B cell (primary cell): ENCODE results near the gene YPEL4. TPM values are rescaled to one million over a fixed set of nuclear protein-coding genes. Genes with fewer than 3 reads are reported as not detected.

ENCODE experiments used
- ATAC-seq: fragments of 200-7000 bp; cut with Tn5 transposase; one replicate; pipeline ENCODE4 v1.10.0; 2021; ENCODE audit warnings: low read depth, mild to moderate bottlenecking, moderate number of reproducible peaks, moderate library complexity
- CTCF ChIA-PET: fragments of 350-600 bp; sonication (Branson Sonifier 250); formaldehyde crosslinking; loops from one replicate; lab custom pipeline; 2021; ENCODE audit warnings: antibody characterized with exemption, inconsistent platforms; lab: Charles Lee
- POLR2A ChIA-PET: fragments of 350-600 bp; sonication (Branson Sonifier 250); formaldehyde crosslinking; loops from one replicate; lab custom pipeline; 2021; ENCODE audit warnings: antibody characterized with exemption; lab: Charles Lee
- DNase-seq: peaks from one replicate; pipeline ENCODE4 v3.0.0; 2013
- H2AFZ ChIP-seq: 2 replicates; pipeline ENCODE4 v1.6.1; 2012; ENCODE audit warnings: mild to moderate bottlenecking, low read depth, low read length; ENCODE audit not compliant: insufficient read depth, poor library complexity, severe bottlenecking
- H3K27ac ChIP-seq, 2 donors: 1 replicate in 1 of 2; 2 replicates in 1 of 2; pipeline ENCODE4 v1.5.1; 2012 to 2013; ENCODE audit warnings: low read length in 2 of 2, mild to moderate bottlenecking in 2 of 2, moderate library complexity in 1 of 2
- H3K27me3 ChIP-seq, 4 experiments: fragments of 200-600 bp in 1 of 4; sonication (generic) in 1 of 4; replicated peaks in 1 of 4; 1 replicate in 2 of 4; 2 replicates in 2 of 4; pipeline versions ENCODE4 v1.6.1 to v1.7.0; 2013 to 2016; ENCODE audit warnings: low read length in 3 of 4, mild to moderate bottlenecking in 2 of 4, mixed read lengths in 1 of 4, moderate library complexity in 1 of 4; ENCODE audit not compliant: insufficient read depth in 4 of 4, control insufficient read depth in 3 of 4; ENCODE audit errors: control extremely low read depth in 1 of 4
- H3K36me3 ChIP-seq, 2 experiments: replicated peaks in 1 of 2; 1 replicate in 1 of 2; 2 replicates in 1 of 2; pipeline versions ENCODE4 v1.6.1 to v1.7.1; 2013; ENCODE audit warnings: low read length in 1 of 2; ENCODE audit not compliant: insufficient read depth in 2 of 2, control insufficient read depth in 1 of 2; ENCODE audit errors: control extremely low read depth in 1 of 2, extremely low read depth in 1 of 2
- H3K4me1 ChIP-seq, 2 donors: fragments of 200-600 bp in 1 of 2; sonication (generic) in 1 of 2; 1 replicate in 1 of 2; 2 replicates in 1 of 2; pipeline versions ENCODE4 v1.5.1 to v1.6.1; 2013 to 2017; ENCODE audit warnings: low read length in 2 of 2; ENCODE audit not compliant: control insufficient read depth in 2 of 2, insufficient read depth in 2 of 2
- H3K4me2 ChIP-seq: replicated peaks from 2 replicates; pipeline ENCODE3; 2012; ENCODE audit warnings: mild to moderate bottlenecking, low read depth, low read length; ENCODE audit not compliant: poor library complexity, severe bottlenecking
- H3K4me3 ChIP-seq, 5 experiments: fragments of 200-600 bp in 1 of 5; sonication (generic) in 1 of 5; 1 replicate in 3 of 5; 2 replicates in 2 of 5; pipeline versions ENCODE4 v1.5.1 to v1.7.0; 2011 to 2016; ENCODE audit warnings: low read length in 4 of 5, mild to moderate bottlenecking in 4 of 5, low read depth in 2 of 5, control low read depth in 1 of 5, moderate library complexity in 1 of 5; ENCODE audit not compliant: insufficient read depth in 1 of 5; ENCODE audit errors: control extremely low read depth in 1 of 5, extremely low read depth in 1 of 5
- H3K79me2 ChIP-seq: fragments of 200-600 bp; sonication (generic); one replicate; pipeline ENCODE4 v1.6.0; 2016; ENCODE audit warnings: low read length; ENCODE audit not compliant: control insufficient read depth, insufficient read depth
- H3K9ac ChIP-seq: fragments of 200-600 bp; sonication (generic); 2 replicates; pipeline ENCODE4 v1.6.1; 2017; ENCODE audit warnings: mild to moderate bottlenecking, low read length, moderate library complexity
- H3K9me3 ChIP-seq, 3 donors: one replicate each; pipeline versions ENCODE4 v1.6.1 to v1.7.1; 2013; ENCODE audit warnings: low read length in 2 of 3; ENCODE audit not compliant: control insufficient read depth in 2 of 3, insufficient read depth in 1 of 3; ENCODE audit errors: control extremely low read depth in 1 of 3
- H4K20me1 ChIP-seq: 2 replicates; pipeline ENCODE4 v1.6.0; 2012; ENCODE audit warnings: mild to moderate bottlenecking, low read length; ENCODE audit not compliant: insufficient read depth, control insufficient read depth, poor library complexity, severe bottlenecking
- H3K27ac Mint-ChIP-seq: one replicate; pipeline ENCODE4 v1.8.0; 2021; ENCODE audit warnings: mixed read lengths
- H3K27me3 Mint-ChIP-seq: one replicate; pipeline ENCODE4 v1.8.0; 2021; ENCODE audit warnings: mixed read lengths
- H3K4me1 Mint-ChIP-seq: one replicate; pipeline ENCODE4 v1.8.0; 2021; ENCODE audit warnings: mixed read lengths
- H3K4me3 Mint-ChIP-seq: one replicate; pipeline ENCODE4 v1.8.0; 2021; ENCODE audit warnings: mixed read lengths
- H3K9me3 Mint-ChIP-seq: one replicate; pipeline ENCODE4 v1.8.0; 2022; ENCODE audit warnings: mixed read lengths; ENCODE audit not compliant: insufficient read depth
- CTCF ChIP-seq: fragments of 200-600 bp; IDR thresholded peaks from one replicate; pipeline ENCODE4 v1.8.0; 2022; ENCODE audit warnings: antibody characterized with exemption, mild to moderate bottlenecking
- EZH2 ChIP-seq: IDR thresholded peaks from 2 replicates; pipeline ENCODE4 v1.6.1; 2012; ENCODE audit warnings: borderline replicate concordance, low read depth, mild to moderate bottlenecking, moderate library complexity, low read length; ENCODE audit not compliant: insufficient read depth, poor library complexity, severe bottlenecking
- WGBS: methylation state at CpG from one replicate; pipeline ENCODE4 v1.1.5; 2013; ENCODE audit warnings: missing lambda C conversion rate; ENCODE audit not compliant: insufficient coverage; 5-methylcytosine and 5-hydroxymethylcytosine counted together
- intact Hi-C: fragments of 100-400 bp; cut with micrococcal nuclease; formaldehyde crosslinking; loops from one replicate; pipeline ENCODE4 v1.10.0; 2022
- polyA plus RNA-seq: library from polyadenylated mRNA; depleted of rRNA; stranded (reverse); fragments of >200 nt; gene quantifications from 2 replicates; pipeline ENCODE4 v1.2.3, GENCODE V29; 2012
- total RNA-seq, 2 donors: library from RNA; stranded (reverse); fragments of 120-200 nt in 1 of 2; gene quantifications; 1 replicate in 1 of 2; 2 replicates in 1 of 2; pipeline versions ENCODE4 v1.2.3 to v1.2.4, GENCODE V29; 2013 to 2022

YPEL4 gene
- total and polyA plus RNA-seq, 2 donors (not counting 1 experiment from before 2014, with no cell fraction given) = 0.03 to 1.1 TPM

DNA sequence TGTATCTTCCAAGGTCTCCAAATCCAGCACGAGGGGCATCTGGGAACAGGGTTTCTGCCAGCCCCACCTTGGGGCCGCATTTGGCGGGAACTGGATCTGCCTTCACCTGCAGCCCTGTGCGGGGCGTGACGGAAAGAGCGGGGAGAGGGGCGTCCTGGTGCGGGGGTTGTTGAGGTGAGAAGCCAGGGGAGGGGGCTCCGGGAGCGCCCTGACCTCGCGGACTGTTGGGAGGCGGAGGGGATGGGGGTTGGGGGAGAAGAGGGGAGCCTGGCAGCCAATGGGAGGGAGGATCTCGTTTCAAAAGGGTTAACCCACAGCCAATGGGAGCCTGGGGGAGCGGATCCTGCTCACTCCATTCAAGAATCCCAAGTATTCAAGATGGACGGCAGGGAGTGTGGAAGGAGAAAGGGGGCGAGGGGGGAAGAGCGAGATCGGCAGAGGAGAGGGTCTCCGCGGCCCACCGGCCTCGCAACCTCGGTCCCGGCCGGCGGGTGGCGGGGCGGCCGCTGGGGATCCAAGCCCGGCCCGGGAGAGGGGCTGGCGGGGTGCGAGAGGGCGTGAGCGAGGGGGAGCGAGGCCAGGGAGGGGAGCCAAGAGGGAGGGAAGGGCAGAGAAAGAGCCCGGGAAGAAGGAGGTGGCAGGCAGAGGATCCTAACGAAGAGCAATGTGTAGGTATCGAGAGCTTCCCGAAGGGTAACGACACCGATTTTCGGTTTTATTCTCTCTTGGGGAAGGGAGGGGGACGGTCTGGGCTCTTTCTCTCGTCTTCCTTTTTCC, 11.5 kb downstream of the YPEL4 start:
- peak; percentile 25 for ATAC-seq
- peaks cover 20 to 24% of the 10 kb centered on the region in 2 donors for H3K4me1 ChIP-seq
- Mint-ChIP-seq H3K4me1 (peaks cover 21% of the 10 kb centered on the region), H3K27ac (peak overlapping the region; percentile 53), H3K9me3 (no peaks in the 10 kb centered on the region), H3K4me3 (peak overlapping the region; percentile 89), H3K27me3 (peaks cover 55% of the 10 kb centered on the region)
- peak overlapping the region in 1 of 2 donors; percentile 58 for H3K27ac ChIP-seq
- peak overlapping the region; percentile 76 for H3K9ac ChIP-seq
- ChIA-PET POLR2A (interaction anchor here (0.7 kb wide), 1 partner anchor 11 kb away, joined by 5 read pairs; no protein-coding TSS in a partner anchor), CTCF (interaction anchor here (0.6 to 8.3 kb wide), 9 partner anchors 10 to 342 kb away, joined by 3 to 94 read pairs (median 10); partner anchors contain the start of gene UBE2L6)
- peak overlapping the region; percentile 99 for H3K4me2 ChIP-seq
- H3K4me3 ChIP-seq = peak overlapping the region; percentile 52 to 81 (median 67)
- DNase-seq = peak; percentile 47
- intact Hi-C loops = no loop called here
- H3K36me3 ChIP-seq = no peaks in the 10 kb centered on the region
- no peaks in the 10 kb centered on the region for H3K79me2 ChIP-seq
- H2AFZ ChIP-seq = peak overlapping the region; percentile 96
- H3K9me3 ChIP-seq = peaks cover 0 to 3% (median 0%) of the 10 kb centered on the region in 3 donors
- H3K27me3 ChIP-seq = peaks cover 0 to 57% (median 14%) of the 10 kb centered on the region in 4 experiments
- WGBS = 2% methylated on average over 32 of the region's 47 CpGs
- TF ChIP-seq CTCF = no peak
- no peak for TF ChIP-seq EZH2
- no peaks in the 10 kb centered on the region for H4K20me1 ChIP-seq

DNA sequence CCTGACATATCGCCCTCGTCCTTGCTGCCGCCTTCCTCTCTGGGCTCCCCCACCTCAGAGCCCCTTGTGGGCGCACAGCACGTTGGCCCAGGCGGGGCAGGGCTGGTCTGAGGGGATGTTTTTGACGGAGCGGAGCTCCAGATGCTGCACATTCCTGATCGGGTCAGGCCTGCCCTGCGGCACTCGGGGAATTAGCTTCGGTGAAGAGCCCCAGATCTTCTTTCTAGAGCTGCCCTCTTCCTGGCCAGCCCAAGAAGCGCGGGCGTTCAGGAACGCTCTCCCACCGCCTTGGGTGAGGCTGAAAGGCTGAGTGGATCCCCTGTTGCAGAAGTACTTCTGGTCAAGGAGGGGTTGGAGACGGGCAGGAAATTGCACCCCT, 12.1 kb downstream of the YPEL4 start:
- no peak overlapping the region for H3K27ac Mint-ChIP-seq
- H3K9ac ChIP-seq = peak overlapping the region; percentile 76
- H3K4me2 ChIP-seq = peak overlapping the region; percentile 99
- peaks cover 21% of the 10 kb centered on the region for H3K4me1 Mint-ChIP-seq
- H3K9me3 ChIP-seq = peaks cover 0 to 3% (median 0%) of the 10 kb centered on the region in 3 donors
- CTCF ChIA-PET = interaction anchor here (1.6 to 8.3 kb wide), 5 partner anchors 68 to 290 kb away, joined by 4 to 94 read pairs (median 82); partner anchors contain the start of gene UBE2L6
- H4K20me1 ChIP-seq = no peaks in the 10 kb centered on the region
- TF ChIP-seq CTCF (no peak), EZH2 (no peak)
- H2AFZ ChIP-seq = peak overlapping the region; percentile 96
- H3K27ac ChIP-seq = no peak overlapping the region
- POLR2A ChIA-PET = no interaction called here
- H3K4me1 ChIP-seq = peaks cover 20 to 24% of the 10 kb centered on the region in 2 donors
- peaks cover 52% of the 10 kb centered on the region for H3K27me3 Mint-ChIP-seq
- DNase-seq (no peak), ATAC-seq (no peak)
- H3K79me2 ChIP-seq = no peaks in the 10 kb centered on the region
- no peaks in the 10 kb centered on the region for H3K9me3 Mint-ChIP-seq
- 37% methylated on average over 14 of the region's 18 CpGs for WGBS
- peak overlapping the region in 4 of 5 experiments; percentile 52 to 81 (median 66) for H3K4me3 ChIP-seq
- H3K36me3 ChIP-seq = no peaks in the 10 kb centered on the region
- peaks cover 0 to 58% (median 14%) of the 10 kb centered on the region in 4 experiments for H3K27me3 ChIP-seq
- intact Hi-C loops = no loop called here
- H3K4me3 Mint-ChIP-seq = peak overlapping the region; percentile 89
